Measurements from ENCODE around the gene DPYSL3. TPM values are rescaled to one million over a fixed set of nuclear protein-coding genes. Genes with fewer than 3 reads are reported as not detected.

Gene DPYSL3
- polyA plus RNA-seq, 1 donor (not counting 4 experiments of a cell fraction or from before 2014, with no cell fraction given): 4.8 TPM

GRCh38 chr5:147348046-147348445 lies 161.8 kb downstream of the DPYSL3 start:
- dilution Hi-C loops (cut with MboI; ENCODE audit: extremely low pct_ligation_motif_present, low sequenced_read_pairs): no loop called here

GRCh38 chr5:147346006-147346561 lies 163.8 kb downstream of the DPYSL3 start:
- Histone ChIP-seq H3K4me2 (ENCODE audit: control insufficient read depth, extremely low read depth, insufficient read depth, low read depth, low read length) (no peak overlapping the region), H3K36me3 (ENCODE audit: control insufficient read depth in 2 of 2, extremely low read depth in 1 of 2, insufficient read depth in 2 of 2, low read length in 2 of 2) (no peaks in the 10 kb centered on the region), H3K79me2 (ENCODE audit: control insufficient read depth, insufficient read depth, low read length) (no peaks in the 10 kb centered on the region), H3K27me3 (ENCODE audit: control insufficient read depth, extremely low read depth, insufficient read depth, low read length) (no peaks in the 10 kb centered on the region), H2AFZ (ENCODE audit: control insufficient read depth, low read length) (no peak overlapping the region), H3K9ac (ENCODE audit: control insufficient read depth, extremely low read depth, insufficient read depth, low read length) (no peak overlapping the region), H3K27ac (ENCODE audit: control insufficient read depth, insufficient read depth, low read length) (no peak overlapping the region), H3K9me3 (ENCODE audit: control insufficient read depth, low read depth, low read length) (no peaks in the 10 kb centered on the region), H3K4me1 (ENCODE audit: control insufficient read depth, extremely low read depth, insufficient read depth, low read length) (no peaks in the 10 kb centered on the region), H3K9me1 (ENCODE audit: control insufficient read depth, extremely low read depth, insufficient read depth, low read length) (no peaks in the 10 kb centered on the region), H4K20me1 (ENCODE audit: control insufficient read depth, extremely low read depth, insufficient read depth, low read length) (no peaks in the 10 kb centered on the region), H3K4me3 (ENCODE audit: control insufficient read depth in 2 of 3, extremely low read depth in 1 of 3, insufficient read depth in 2 of 3, low read depth in 1 of 3, low read length in 3 of 3) (no peak overlapping the region)
- DNase-seq (ENCODE audit: low read depth, low spot score) (no peak), FAIRE-seq (no peak)
- dilution Hi-C loops (cut with MboI; ENCODE audit: extremely low pct_ligation_motif_present, low sequenced_read_pairs): no loop called here
- no peak for TF ChIP-seq CTCF (optimal IDR thresholded peaks at IDR 0.05 in 1 of 3, IDR thresholded peaks at IDR 0.05 in 1 of 3, conservative IDR thresholded peaks at IDR 0.05 in 1 of 3; ENCODE audit: extremely low read depth in 1 of 3, insufficient read depth in 2 of 3, low read length in 3 of 3)
- TF ChIP-seq EZH2 (IDR thresholded peaks at IDR 0.05; ENCODE audit: low read length): no peak

More at GRCh38 chr5:147348046-147348445, 161.8 kb downstream of the DPYSL3 start:
- H2AFZ ChIP-seq (ENCODE audit: control insufficient read depth, low read length): no peak overlapping the region
- H3K9me3 ChIP-seq (ENCODE audit: control insufficient read depth, low read depth, low read length): no peaks in the 10 kb centered on the region
- no peak overlapping the region for H3K27ac ChIP-seq (ENCODE audit: control insufficient read depth, insufficient read depth, low read length)
- no peaks in the 10 kb centered on the region for H3K79me2 ChIP-seq (ENCODE audit: control insufficient read depth, insufficient read depth, low read length)
- no peak for TF ChIP-seq EZH2 (IDR thresholded peaks at IDR 0.05; ENCODE audit: low read length)
- no peak for TF ChIP-seq CTCF (optimal IDR thresholded peaks at IDR 0.05 in 1 of 3, IDR thresholded peaks at IDR 0.05 in 1 of 3, conservative IDR thresholded peaks at IDR 0.05 in 1 of 3; ENCODE audit: extremely low read depth in 1 of 3, insufficient read depth in 2 of 3, low read length in 3 of 3)
- FAIRE-seq (no peak), DNase-seq (ENCODE audit: low read depth, low spot score) (no peak)
- H3K27me3 ChIP-seq (ENCODE audit: control insufficient read depth, extremely low read depth, insufficient read depth, low read length): no peaks in the 10 kb centered on the region
- H3K36me3 ChIP-seq (ENCODE audit: control insufficient read depth in 2 of 2, extremely low read depth in 1 of 2, insufficient read depth in 2 of 2, low read length in 2 of 2): no peaks in the 10 kb centered on the region
- no peak overlapping the region for H3K9ac ChIP-seq (ENCODE audit: control insufficient read depth, extremely low read depth, insufficient read depth, low read length)
- no peak overlapping the region for H3K4me2 ChIP-seq (ENCODE audit: control insufficient read depth, extremely low read depth, insufficient read depth, low read depth, low read length)
- H3K4me3 ChIP-seq (ENCODE audit: control insufficient read depth in 2 of 3, extremely low read depth in 1 of 3, insufficient read depth in 2 of 3, low read depth in 1 of 3, low read length in 3 of 3): no peak overlapping the region
- H4K20me1 ChIP-seq (ENCODE audit: control insufficient read depth, extremely low read depth, insufficient read depth, low read length): no peaks in the 10 kb centered on the region
- H3K9me1 ChIP-seq (ENCODE audit: control insufficient read depth, extremely low read depth, insufficient read depth, low read length): no peaks in the 10 kb centered on the region
- H3K4me1 ChIP-seq (ENCODE audit: control insufficient read depth, extremely low read depth, insufficient read depth, low read length): no peaks in the 10 kb centered on the region
